Epithelial cell of umbilical artery (primary cell): ENCODE measurements around the gene TGFBR3L. TPM values are rescaled to one million over a fixed set of nuclear protein-coding genes. Genes with fewer than 3 reads are reported as not detected.

Source experiments
- total RNA-seq: library from RNA; depleted of rRNA; stranded (reverse); fragments of >200 nt; gene quantifications from 2 replicates; pipeline ENCODE4 v1.2.3, GENCODE V29; 2014

TGFBR3L gene
- total RNA-seq, result 2.3 TPM in 1 of 2 replicates, not detected in the other

GRCh38 chr19:7914598-7915045 is at the start of gene TGFBR3L:
TSS of gene TGFBR3L (plus strand) at chr19:7914830.

GRCh38 chr19:7874076-7874896 is 40.3 kb upstream of the TGFBR3L start, which contains the start of gene PRR36:
TSS of gene PRR36 (minus strand) at chr19:7874390. CDS start at chr19:7873689, 701 bp downstream.

GRCh38 chr19:7888145-7888825 is 26.3 kb upstream of the TGFBR3L start, which contains the start of gene LRRC8E:
TSS of gene LRRC8E (plus strand) at chr19:7888510. CDS start at chr19:7895604, 7,094 bp downstream.

GRCh38 chr19:7903244-7904073 is 11.2 kb upstream of the TGFBR3L start, which contains the start of gene MAP2K7:
TSS of gene MAP2K7 (plus strand) at chr19:7903877. CDS start at chr19:7903945, 68 bp downstream.

GRCh38 chr19:7919610-7920518 is 5.2 kb downstream of the TGFBR3L start, which contains the start of gene SNAPC2:
TSS of gene SNAPC2 (plus strand) at chr19:7920338. CDS start at chr19:7920367, 29 bp downstream.

GRCh38 chr19:7926021-7926726 is 11.5 kb downstream of the TGFBR3L start, which contains the start of gene CTXN1:
TSS of gene CTXN1 (minus strand) at chr19:7926135. CDS start at chr19:7925538, 597 bp downstream.

GRCh38 chr19:7943444-7944176 is 29.0 kb downstream of the TGFBR3L start, which contains the start of gene TIMM44:
TSS of gene TIMM44 (minus strand) at chr19:7943666. CDS start at chr19:7943651, 15 bp downstream.

Other genes starting within 250 kb of the TGFBR3L start
- not detected in 2 replicates for gene RETN, start 245.8 kb upstream of the TGFBR3L start, total RNA-seq
- not detected in 2 replicates for gene MCEMP1, start 237.7 kb upstream of the TGFBR3L start, total RNA-seq
- 77.8 and 89.3 TPM in 2 replicates for gene TRAPPC5, start 234.0 kb upstream of the TGFBR3L start, total RNA-seq
- gene FCER2, start 212.7 kb upstream of the TGFBR3L start, total RNA-seq, result not detected in 2 replicates
- gene CLEC4G, start 182.7 kb upstream of the TGFBR3L start, total RNA-seq, result not detected in 2 replicates
- not detected in 2 replicates for gene CD209, start 167.3 kb upstream of the TGFBR3L start, total RNA-seq
- gene CLEC4M, start 151.6 kb upstream of the TGFBR3L start, total RNA-seq, result 0.97 TPM in 1 of 2 replicates, not detected in the other
- 8.8 and 11.0 TPM in 2 replicates for gene EVI5L, start 84.6 kb upstream of the TGFBR3L start, total RNA-seq
- gene PRR36, start 40.4 kb upstream of the TGFBR3L start, total RNA-seq, result not detected in 2 replicates
- 1.1 and 1.3 TPM in 2 replicates for gene LRRC8E, start 26.3 kb upstream of the TGFBR3L start, total RNA-seq
- gene MAP2K7, start 11.0 kb upstream of the TGFBR3L start, total RNA-seq, result 8.4 and 11.6 TPM in 2 replicates
- 16.3 and 22.7 TPM in 2 replicates for gene SNAPC2, start 5.5 kb downstream of the TGFBR3L start, total RNA-seq
- gene CTXN1, start 11.3 kb downstream of the TGFBR3L start, total RNA-seq, result 4.1 and 12.3 TPM in 2 replicates
- 58.4 and 65.6 TPM in 2 replicates for gene TIMM44, start 28.8 kb downstream of the TGFBR3L start, total RNA-seq
- gene ELAVL1, start 90.8 kb downstream of the TGFBR3L start, total RNA-seq, result 25.7 and 38.0 TPM in 2 replicates
- gene CCL25, start 137.9 kb downstream of the TGFBR3L start, total RNA-seq, result not detected in 2 replicates
- not detected in 2 replicates for gene FBN3, start 234.8 kb downstream of the TGFBR3L start, total RNA-seq